ENCODE measurements around the gene ADCYAP1. TPM values are rescaled to one million over a fixed set of nuclear protein-coding genes. Genes with fewer than 3 reads are reported as not detected.

ADCYAP1 gene
- total and polyA plus RNA-seq, 4 donors: 0.05 to 0.48 (median 0.11) TPM

DNA sequence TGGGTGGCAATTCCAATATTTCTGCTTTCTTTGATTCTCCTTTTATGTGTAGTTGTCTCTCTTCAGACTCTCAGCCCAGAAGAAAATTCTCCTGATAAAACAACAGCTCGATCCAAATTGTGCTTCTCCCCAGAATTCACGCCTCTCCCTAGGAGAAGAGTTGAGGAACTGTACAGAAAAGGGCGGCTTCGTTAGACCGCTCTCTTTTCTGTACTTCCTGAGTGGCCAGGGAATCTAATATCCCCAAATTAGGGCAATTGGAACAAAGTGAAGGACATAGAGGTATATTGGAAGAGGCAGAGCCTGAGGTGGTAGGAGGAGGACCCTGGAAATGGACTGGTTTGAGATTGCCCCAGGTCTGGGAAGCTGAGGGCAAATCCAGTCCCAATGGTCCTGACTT is 5.6 kb downstream of the ADCYAP1 start:
- no peaks in the 10 kb centered on the region for H3K36me3 ChIP-seq (ENCODE audit: control insufficient read depth in 4 of 4, insufficient read depth in 4 of 4, low read length in 4 of 4)
- TF ChIP-seq, protein P1, sequence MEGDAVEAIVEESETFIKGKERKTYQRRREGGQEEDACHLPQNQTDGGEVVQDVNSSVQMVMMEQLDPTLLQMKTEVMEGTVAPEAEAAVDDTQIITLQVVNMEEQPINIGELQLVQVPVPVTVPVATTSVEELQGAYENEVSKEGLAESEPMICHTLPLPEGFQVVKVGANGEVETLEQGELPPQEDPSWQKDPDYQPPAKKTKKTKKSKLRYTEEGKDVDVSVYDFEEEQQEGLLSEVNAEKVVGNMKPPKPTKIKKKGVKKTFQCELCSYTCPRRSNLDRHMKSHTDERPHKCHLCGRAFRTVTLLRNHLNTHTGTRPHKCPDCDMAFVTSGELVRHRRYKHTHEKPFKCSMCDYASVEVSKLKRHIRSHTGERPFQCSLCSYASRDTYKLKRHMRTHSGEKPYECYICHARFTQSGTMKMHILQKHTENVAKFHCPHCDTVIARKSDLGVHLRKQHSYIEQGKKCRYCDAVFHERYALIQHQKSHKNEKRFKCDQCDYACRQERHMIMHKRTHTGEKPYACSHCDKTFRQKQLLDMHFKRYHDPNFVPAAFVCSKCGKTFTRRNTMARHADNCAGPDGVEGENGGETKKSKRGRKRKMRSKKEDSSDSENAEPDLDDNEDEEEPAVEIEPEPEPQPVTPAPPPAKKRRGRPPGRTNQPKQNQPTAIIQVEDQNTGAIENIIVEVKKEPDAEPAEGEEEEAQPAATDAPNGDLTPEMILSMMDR (IDR thresholded peaks at IDR 0.05; ENCODE audit: control extremely low read depth, extremely low read depth): no peak
- no peak overlapping the region for H3K27ac ChIP-seq (ENCODE audit: low read depth in 1 of 2, low read length in 1 of 2)
- peaks cover 0 to 13% (median 0%) of the 10 kb centered on the region in 4 donors for H3K9me3 ChIP-seq (ENCODE audit: control insufficient read depth in 4 of 4, insufficient read depth in 3 of 4, low read length in 3 of 4)
- DNase-seq (no peak), ATAC-seq (ENCODE audit: insufficient read depth, low FRiP score) (no peak)
- H3K27me3 ChIP-seq (ENCODE audit: control insufficient read depth in 3 of 3, insufficient read depth in 3 of 3, low read length in 2 of 3): peaks cover 5 to 87% (median 65%) of the 10 kb centered on the region in 3 donors
- 37 to 50% methylated on average over 5 of the region's 5 CpGs for WGBS, 2 donors
- no peak overlapping the region for H3K4me3 ChIP-seq
- peaks cover 0 to 22% (median 0%) of the 10 kb centered on the region in 5 donors for H3K4me1 ChIP-seq (ENCODE audit: control insufficient read depth in 5 of 5, insufficient read depth in 5 of 5, low read length in 5 of 5)
- H3K9ac ChIP-seq (ENCODE audit: insufficient read depth in 1 of 2, low read length in 2 of 2): no peak overlapping the region

DNA sequence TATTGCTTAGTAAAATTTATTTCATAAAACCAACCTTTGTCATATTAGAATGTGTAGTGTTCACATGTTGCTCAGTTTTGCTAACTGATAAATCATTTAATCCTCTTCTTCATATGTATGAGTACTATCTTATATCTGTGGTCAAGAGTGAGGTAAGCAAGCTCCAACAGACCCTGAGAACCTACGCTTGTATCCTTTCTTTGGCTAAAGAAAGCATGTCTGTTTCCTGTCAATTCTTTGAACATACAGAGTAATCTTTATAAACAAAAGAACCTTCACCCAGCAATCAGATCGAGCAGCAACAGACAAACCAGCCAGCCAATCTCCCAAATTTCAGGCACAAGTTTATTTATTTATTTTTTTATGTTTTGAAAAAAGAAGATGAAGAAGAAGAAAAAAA is 6.4 kb downstream of the ADCYAP1 start:
- H3K9ac ChIP-seq (ENCODE audit: insufficient read depth in 1 of 2, low read length in 2 of 2): no peak overlapping the region
- H3K27me3 ChIP-seq (ENCODE audit: control insufficient read depth in 3 of 3, insufficient read depth in 3 of 3, low read length in 2 of 3): peaks cover 5 to 81% (median 58%) of the 10 kb centered on the region in 3 donors
- H3K4me3 ChIP-seq: no peak overlapping the region
- H3K36me3 ChIP-seq (ENCODE audit: control insufficient read depth in 4 of 4, insufficient read depth in 4 of 4, low read length in 4 of 4): no peaks in the 10 kb centered on the region
- 11 to 17% methylated on average over 2 of the region's 2 CpGs for WGBS, 2 donors
- H3K27ac ChIP-seq (ENCODE audit: low read depth in 1 of 2, low read length in 1 of 2): no peak overlapping the region
- H3K9me3 ChIP-seq (ENCODE audit: control insufficient read depth in 4 of 4, insufficient read depth in 3 of 4, low read length in 3 of 4): peaks cover 0 to 12% (median 0%) of the 10 kb centered on the region in 4 donors
- no peak for ATAC-seq (ENCODE audit: insufficient read depth, low FRiP score)
- TF ChIP-seq, protein P1 (IDR thresholded peaks at IDR 0.05; ENCODE audit: control extremely low read depth, extremely low read depth): no peak
- no peak for DNase-seq
- peaks cover 0 to 22% (median 0%) of the 10 kb centered on the region in 5 donors for H3K4me1 ChIP-seq (ENCODE audit: control insufficient read depth in 5 of 5, insufficient read depth in 5 of 5, low read length in 5 of 5)

DNA sequence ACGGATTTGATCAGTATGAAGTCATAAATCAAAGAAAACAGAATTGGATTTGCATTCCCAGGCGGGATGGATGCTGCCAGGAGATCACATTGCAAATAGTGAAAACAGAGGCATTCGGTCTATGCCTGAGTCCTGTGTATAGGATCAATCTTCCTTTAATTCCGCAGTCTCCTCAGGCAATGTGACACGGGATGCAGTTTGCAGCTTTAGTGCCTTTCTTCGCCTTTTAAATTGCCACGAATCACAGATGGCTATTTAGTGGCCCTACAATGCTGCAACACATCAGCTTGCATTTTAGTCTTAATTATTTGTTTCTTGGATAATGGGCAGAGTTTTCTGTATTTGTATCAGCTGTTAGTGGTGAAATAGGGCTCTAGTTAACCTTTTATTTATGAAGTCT is 6.8 kb downstream of the ADCYAP1 start:
- Histone ChIP-seq H3K27ac (ENCODE audit: low read depth in 1 of 2, low read length in 1 of 2) (no peak overlapping the region), H3K9me3 (ENCODE audit: control insufficient read depth in 4 of 4, insufficient read depth in 3 of 4, low read length in 3 of 4) (peaks cover 0 to 10% (median 0%) of the 10 kb centered on the region in 4 donors), H3K4me3 (no peak overlapping the region), H3K4me1 (ENCODE audit: control insufficient read depth in 5 of 5, insufficient read depth in 5 of 5, low read length in 5 of 5) (peaks cover 0 to 21% (median 0%) of the 10 kb centered on the region in 5 donors), H3K36me3 (ENCODE audit: control insufficient read depth in 4 of 4, insufficient read depth in 4 of 4, low read length in 4 of 4) (no peaks in the 10 kb centered on the region), H3K9ac (ENCODE audit: insufficient read depth in 1 of 2, low read length in 2 of 2) (no peak overlapping the region), H3K27me3 (ENCODE audit: control insufficient read depth in 3 of 3, insufficient read depth in 3 of 3, low read length in 2 of 3) (peaks cover 5 to 80% (median 57%) of the 10 kb centered on the region in 3 donors)
- ATAC-seq (ENCODE audit: insufficient read depth, low FRiP score): no peak
- no peak for DNase-seq
- WGBS, 2 donors: 16 to 23% methylated on average over 7 of the region's 7 CpGs
- TF ChIP-seq, protein P1 (IDR thresholded peaks at IDR 0.05; ENCODE audit: control extremely low read depth, extremely low read depth): no peak

DNA sequence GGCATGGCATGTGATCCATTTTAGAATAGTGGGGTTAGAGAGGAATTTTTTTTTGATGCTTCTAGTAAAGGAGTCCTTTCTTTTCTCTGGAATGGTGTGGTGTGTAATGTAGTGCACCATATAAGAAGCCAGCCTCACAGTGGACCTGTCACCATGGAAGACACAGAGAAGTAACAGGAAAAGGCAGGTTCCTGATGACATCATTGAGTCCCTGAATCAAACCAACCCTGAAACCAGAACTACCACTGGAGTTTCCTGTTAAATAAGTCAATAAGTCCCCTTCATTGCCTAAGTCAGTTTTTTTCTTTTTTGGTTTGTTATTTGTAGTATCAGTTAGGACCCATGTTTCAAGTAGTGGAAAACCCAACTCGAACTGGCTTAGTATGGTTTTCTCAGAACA is 11.9 kb downstream of the ADCYAP1 start:
- Histone ChIP-seq H3K36me3 (ENCODE audit: control insufficient read depth in 4 of 4, insufficient read depth in 4 of 4, low read length in 4 of 4) (no peaks in the 10 kb centered on the region), H3K27ac (ENCODE audit: low read depth in 1 of 2, low read length in 1 of 2) (no peak overlapping the region), H3K4me3 (no peak overlapping the region), H3K9me3 (ENCODE audit: control insufficient read depth in 4 of 4, insufficient read depth in 3 of 4, low read length in 3 of 4) (no peaks in the 10 kb centered on the region), H3K27me3 (ENCODE audit: control insufficient read depth in 3 of 3, insufficient read depth in 3 of 3, low read length in 2 of 3) (peaks cover 0 to 42% (median 17%) of the 10 kb centered on the region in 3 donors), H3K4me1 (ENCODE audit: control insufficient read depth in 5 of 5, insufficient read depth in 5 of 5, low read length in 5 of 5) (no peaks in the 10 kb centered on the region), H3K9ac (ENCODE audit: insufficient read depth in 1 of 2, low read length in 2 of 2) (no peak overlapping the region)
- 75 to 77% methylated on average over 1 of the region's 1 CpG for WGBS, 2 donors
- no peak for DNase-seq
- no peak for ATAC-seq (ENCODE audit: insufficient read depth, low FRiP score)
- TF ChIP-seq, protein P1 (IDR thresholded peaks at IDR 0.05; ENCODE audit: control extremely low read depth, extremely low read depth): no peak
